Caco-2 (cell line): ENCODE data around the gene KCTD8. TPM values are rescaled to one million over a fixed set of nuclear protein-coding genes. Genes with fewer than 3 reads are reported as not detected.
"Not testable (repeated sequence)": the region's sequence is repeated elsewhere in the genome, so short reads cannot be mapped to it uniquely, and the experiment has no call there.

Source experiments
- BruUV-seq: library from RNA; stranded (reverse); fragments of 400-500 nt; replicated peaks from 2 replicates; lab custom pipeline; 2021; lab: Mats Ljungman, UMichigan
- CTCF ChIA-PET: fragments of 300-600 bp; sonication (Branson Sonifier 250); formaldehyde crosslinking; loops from one replicate; lab custom pipeline; 2022; ENCODE audit warnings: antibody characterized with exemption; lab: Charles Lee
- POLR2A ChIA-PET: fragments of 300-600 bp; sonication (Branson Sonifier 250); formaldehyde crosslinking; loops from one replicate; lab custom pipeline; 2022; ENCODE audit warnings: antibody characterized with exemption; lab: Charles Lee
- DNase-seq, 2 experiments: peaks; one replicate each; pipeline versions ENCODE4 v3.0.0 to v3.0.0-alpha.2; 2020 to 2022
- H3K27me3 ChIP-seq: replicated peaks from 2 replicates; pipeline ENCODE4 v1.6.0; 2011; ENCODE audit warnings: low read length; ENCODE audit not compliant: control insufficient read depth, insufficient read depth
- H3K36me3 ChIP-seq: 2 replicates; pipeline ENCODE4 v1.5.1; 2011; ENCODE audit warnings: low read length; ENCODE audit not compliant: control insufficient read depth, insufficient read depth
- H3K4me1 ChIP-seq: fragments of 250-450 bp; sonication (Bioruptor Pico); 2 replicates; pipeline ENCODE4 v1.5.1; 2020; ENCODE audit warnings: mild to moderate bottlenecking
- H3K4me3 ChIP-seq: 2 replicates; pipeline ENCODE4 v1.5.1; 2011; ENCODE audit warnings: low read depth, mild to moderate bottlenecking, control low read depth, low read length
- H3K9me3 ChIP-seq: fragments of 250-450 bp; sonication (Bioruptor Pico); 2 replicates; pipeline ENCODE4 v1.5.1; 2020; ENCODE audit warnings: mild to moderate bottlenecking, moderate library complexity
- H3K27ac Mint-ChIP-seq: one replicate; pipeline ENCODE4 v1.8.0; 2022; ENCODE audit warnings: mixed read lengths; ENCODE audit not compliant: unreplicated experiment
- H3K27me3 Mint-ChIP-seq: one replicate; pipeline ENCODE4 v1.8.0; 2022; ENCODE audit warnings: mixed read lengths; ENCODE audit not compliant: insufficient read depth, unreplicated experiment
- H3K36me3 Mint-ChIP-seq: one replicate; pipeline ENCODE4 v1.8.0; 2022; ENCODE audit warnings: mild to moderate bottlenecking, mixed read lengths; ENCODE audit not compliant: insufficient read depth, unreplicated experiment
- H3K4me1 Mint-ChIP-seq: one replicate; pipeline ENCODE4 v1.8.0; 2022; ENCODE audit warnings: low read depth, mixed read lengths; ENCODE audit not compliant: unreplicated experiment
- H3K4me3 Mint-ChIP-seq: one replicate; pipeline ENCODE4 v1.8.0; 2022; ENCODE audit warnings: mild to moderate bottlenecking, moderate library complexity, mixed read lengths; ENCODE audit not compliant: unreplicated experiment
- H3K9me3 Mint-ChIP-seq: one replicate; pipeline ENCODE4 v1.8.0; 2022; ENCODE audit warnings: mixed read lengths; ENCODE audit not compliant: unreplicated experiment
- intact Hi-C: fragments of 100-400 bp; cut with micrococcal nuclease; formaldehyde crosslinking; loops from one replicate; pipeline ENCODE4 v1.10.0; 2022; ENCODE audit not compliant: unreplicated experiment
- total RNA-seq: library from RNA; stranded (reverse); gene quantifications from 2 replicates; pipeline ENCODE4 v1.2.3, GENCODE V29; 2022
- TF ChIP-seq, protein P1 (sequence below), 2 experiments: fragments of 200-600 bp in 1 of 2; IDR thresholded peaks; 1 replicate in 1 of 2; 2 replicates in 1 of 2; pipeline versions ENCODE4 v1.5.1 to v1.8.0; 2011 to 2022; ENCODE audit warnings: antibody characterized with exemption in 1 of 2, control low read depth in 1 of 2, inconsistent platforms in 1 of 2, low read depth in 1 of 2, low read length in 1 of 2, mild to moderate bottlenecking in 1 of 2, moderate library complexity in 1 of 2; ENCODE audit not compliant: insufficient read depth in 1 of 2, severe bottlenecking in 1 of 2, unreplicated experiment in 1 of 2

The KCTD8 gene
- total RNA-seq, 1 experiment from 2014 or later, result not detected

DNA sequence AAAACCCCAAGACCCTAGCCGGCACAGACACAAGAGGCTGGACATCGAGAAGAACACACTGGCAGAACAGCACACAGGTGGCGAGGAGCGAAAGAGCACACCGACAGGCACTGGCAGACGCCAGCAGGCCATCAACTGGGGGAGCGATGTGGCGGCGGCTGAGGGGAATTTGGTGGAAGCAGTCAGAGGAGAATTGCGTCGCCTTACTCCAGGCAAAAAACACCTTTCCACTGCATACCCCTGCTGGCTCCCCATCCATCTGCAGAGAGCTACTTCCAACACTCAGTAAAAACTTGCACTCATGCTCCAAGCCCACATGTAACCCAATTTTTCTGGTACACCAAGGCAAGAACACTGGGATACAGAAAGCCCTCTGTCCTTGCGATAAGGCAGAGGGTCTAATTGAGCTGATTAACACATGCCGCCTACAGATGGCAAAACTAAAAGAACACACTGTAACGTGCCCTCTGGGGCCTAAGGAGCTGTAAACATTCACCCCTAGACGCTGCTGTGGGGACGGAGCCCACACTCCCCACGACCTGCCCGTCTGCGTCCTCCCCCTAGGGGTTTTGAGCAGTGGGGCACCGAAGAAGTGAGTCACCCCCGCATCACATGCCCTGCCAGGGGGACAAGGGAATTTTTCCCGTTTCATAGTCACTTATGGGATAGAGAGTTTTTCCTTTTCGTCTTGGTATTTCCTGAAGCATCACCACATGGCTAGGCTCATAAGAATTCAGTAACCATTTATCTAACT lies 262.3 kb downstream of the KCTD8 start:
- H3K4me1 Mint-ChIP-seq, result no peaks in the 10 kb centered on the region
- H3K27ac Mint-ChIP-seq, result no peak overlapping the region
- ChIA-PET CTCF (no interaction called here), POLR2A (no interaction called here)
- no peak overlapping the region for H3K4me3 Mint-ChIP-seq
- Histone ChIP-seq H3K36me3 (no peaks in the 10 kb centered on the region), H3K4me1 (no peaks in the 10 kb centered on the region), H3K9me3 (no peaks in the 10 kb centered on the region), H3K4me3 (no peak overlapping the region), H3K27me3 (no peaks in the 10 kb centered on the region)
- no peak for DNase-seq
- H3K9me3 Mint-ChIP-seq, result peaks cover under 1% of the 10 kb centered on the region
- intact Hi-C loops, result no loop called here
- no peaks in the 10 kb centered on the region for H3K27me3 Mint-ChIP-seq
- TF ChIP-seq, protein P1, sequence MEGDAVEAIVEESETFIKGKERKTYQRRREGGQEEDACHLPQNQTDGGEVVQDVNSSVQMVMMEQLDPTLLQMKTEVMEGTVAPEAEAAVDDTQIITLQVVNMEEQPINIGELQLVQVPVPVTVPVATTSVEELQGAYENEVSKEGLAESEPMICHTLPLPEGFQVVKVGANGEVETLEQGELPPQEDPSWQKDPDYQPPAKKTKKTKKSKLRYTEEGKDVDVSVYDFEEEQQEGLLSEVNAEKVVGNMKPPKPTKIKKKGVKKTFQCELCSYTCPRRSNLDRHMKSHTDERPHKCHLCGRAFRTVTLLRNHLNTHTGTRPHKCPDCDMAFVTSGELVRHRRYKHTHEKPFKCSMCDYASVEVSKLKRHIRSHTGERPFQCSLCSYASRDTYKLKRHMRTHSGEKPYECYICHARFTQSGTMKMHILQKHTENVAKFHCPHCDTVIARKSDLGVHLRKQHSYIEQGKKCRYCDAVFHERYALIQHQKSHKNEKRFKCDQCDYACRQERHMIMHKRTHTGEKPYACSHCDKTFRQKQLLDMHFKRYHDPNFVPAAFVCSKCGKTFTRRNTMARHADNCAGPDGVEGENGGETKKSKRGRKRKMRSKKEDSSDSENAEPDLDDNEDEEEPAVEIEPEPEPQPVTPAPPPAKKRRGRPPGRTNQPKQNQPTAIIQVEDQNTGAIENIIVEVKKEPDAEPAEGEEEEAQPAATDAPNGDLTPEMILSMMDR (IDR thresholded peaks at IDR 0.05; ENCODE audit: insufficient read depth in 1 of 2, low read depth in 1 of 2, low read length in 1 of 2, severe bottlenecking in 1 of 2, unreplicated experiment in 1 of 2), result no peak
- H3K36me3 Mint-ChIP-seq, result no peaks in the 10 kb centered on the region
- BruUV-seq, result no TSS peak

DNA sequence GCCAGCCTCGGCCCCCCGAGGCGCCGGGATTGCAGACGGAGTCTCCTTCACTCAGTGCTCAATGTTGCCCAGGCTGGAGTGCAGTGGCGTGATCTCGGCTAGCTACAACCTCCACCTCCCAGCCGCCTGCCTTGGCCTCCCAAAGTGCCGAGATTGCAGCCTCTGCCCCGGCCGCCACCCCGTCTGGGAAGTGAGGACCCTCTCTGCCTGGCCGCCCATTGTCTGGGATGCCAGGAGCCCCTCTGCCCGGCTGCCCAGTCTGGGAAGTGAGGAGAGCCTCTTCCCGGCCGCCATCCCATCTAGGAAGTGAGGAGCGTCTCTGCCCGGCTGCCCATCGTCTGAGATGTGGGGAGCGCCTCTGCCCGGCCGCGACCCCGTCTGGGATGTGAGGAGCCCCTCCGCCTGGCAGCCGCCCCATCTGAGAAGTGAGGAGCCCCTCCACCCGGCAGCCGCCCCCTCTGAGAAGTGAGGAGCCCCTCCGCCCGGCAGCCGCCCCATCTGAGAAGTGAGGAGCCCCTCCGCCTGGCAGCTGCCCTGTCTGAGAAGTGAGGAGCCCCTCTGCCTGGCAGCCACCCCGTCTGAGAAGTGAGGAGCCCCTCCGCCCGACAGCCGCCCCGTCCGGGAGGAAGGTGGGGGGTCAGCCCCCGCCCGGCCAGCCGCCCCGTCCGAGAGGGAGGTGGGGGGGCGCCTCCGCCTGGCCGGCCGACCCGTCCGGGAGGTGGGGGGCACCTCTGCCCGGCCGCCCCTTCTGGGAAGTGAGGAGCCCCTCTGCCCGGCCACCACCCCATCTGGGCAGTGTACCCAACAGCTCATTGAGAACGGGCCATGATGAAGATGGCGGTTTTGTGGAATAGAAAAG lies 266.9 kb downstream of the KCTD8 start:
- H3K27me3 Mint-ChIP-seq, H3K4me3 ChIP-seq, CTCF ChIA-PET, H3K9me3 ChIP-seq, H3K4me3 Mint-ChIP-seq, H3K4me1 Mint-ChIP-seq, H3K27ac Mint-ChIP-seq, H3K36me3 Mint-ChIP-seq, POLR2A ChIA-PET, H3K27me3 ChIP-seq, H3K4me1 ChIP-seq, DNase-seq, H3K36me3 ChIP-seq, intact Hi-C loops, BruUV-seq: not testable (repeated sequence)
- peaks cover 15% of the 10 kb centered on the region for H3K9me3 Mint-ChIP-seq

DNA sequence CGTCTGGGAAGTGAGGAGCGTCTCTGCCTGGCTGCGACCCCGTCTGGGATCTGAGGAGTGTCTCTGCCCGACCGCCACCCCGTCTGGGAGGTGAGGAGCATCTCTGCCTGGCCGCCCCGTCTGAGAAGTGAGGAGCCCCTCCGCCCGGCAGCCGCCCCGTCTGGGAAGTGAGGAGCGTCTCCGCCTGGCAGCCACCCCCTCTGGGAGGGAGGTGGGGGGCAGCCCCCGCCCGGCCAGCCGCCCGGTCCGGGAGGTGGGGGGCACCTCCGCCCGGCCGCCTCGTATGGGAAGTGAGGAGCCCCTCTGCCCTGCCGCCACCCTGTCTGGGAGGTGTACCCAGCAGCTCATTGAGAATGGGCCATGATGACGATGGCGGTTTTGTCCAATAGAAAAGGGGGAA lies 280.8 kb downstream of the KCTD8 start:
- H3K4me1 Mint-ChIP-seq, H3K9me3 ChIP-seq, H3K4me3 Mint-ChIP-seq, H3K27ac Mint-ChIP-seq, H3K27me3 Mint-ChIP-seq, H3K36me3 Mint-ChIP-seq, H3K27me3 ChIP-seq, H3K36me3 ChIP-seq, POLR2A ChIA-PET, intact Hi-C loops, BruUV-seq, CTCF ChIA-PET, DNase-seq, H3K4me3 ChIP-seq: not testable (repeated sequence)
- peaks cover 20% of the 10 kb centered on the region for H3K9me3 Mint-ChIP-seq
- peaks cover 14% of the 10 kb centered on the region for H3K4me1 ChIP-seq

DNA sequence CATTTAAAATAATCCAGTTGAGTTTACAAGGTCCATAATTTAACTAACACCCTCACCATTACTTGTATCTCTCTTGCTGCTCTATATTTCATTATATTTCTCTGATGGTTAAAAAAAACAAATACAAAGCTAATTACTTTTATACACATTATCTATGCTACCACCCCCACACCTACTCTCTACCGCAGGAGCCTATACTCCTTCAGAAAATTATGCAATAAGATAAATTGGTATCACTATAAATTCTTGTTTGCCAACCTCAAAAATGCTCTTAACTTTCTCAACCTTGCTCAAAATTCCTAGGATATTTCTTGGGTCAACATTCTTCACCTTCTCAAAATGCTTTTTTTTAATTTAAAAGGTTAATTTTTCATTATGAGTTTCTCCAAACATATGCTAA lies 282.7 kb downstream of the KCTD8 start:
- Mint-ChIP-seq H3K4me3 (no peak overlapping the region), H3K27ac (no peak overlapping the region), H3K4me1 (peaks cover 6% of the 10 kb centered on the region), H3K27me3 (no peaks in the 10 kb centered on the region), H3K36me3 (no peaks in the 10 kb centered on the region), H3K9me3 (peaks cover 20% of the 10 kb centered on the region)
- intact Hi-C loops, result no loop called here
- H3K27me3 ChIP-seq, result no peaks in the 10 kb centered on the region
- H3K4me3 ChIP-seq, result no peak overlapping the region
- no peaks in the 10 kb centered on the region for H3K36me3 ChIP-seq
- no TSS peak for BruUV-seq
- no peaks in the 10 kb centered on the region for H3K9me3 ChIP-seq
- peaks cover 28% of the 10 kb centered on the region for H3K4me1 ChIP-seq
- TF ChIP-seq, protein P1 (IDR thresholded peaks at IDR 0.05; ENCODE audit: insufficient read depth in 1 of 2, low read depth in 1 of 2, low read length in 1 of 2, severe bottlenecking in 1 of 2, unreplicated experiment in 1 of 2), result no peak
- ChIA-PET POLR2A (no interaction called here), CTCF (no interaction called here)
- no peak for DNase-seq
